K562 (cell line): Measurements from ENCODE around the gene TLR5. TPM values are rescaled to one million over a fixed set of nuclear protein-coding genes. Genes with fewer than 3 reads are reported as not detected.
A peak's percentile ranks its signal among the peaks of the same experiment; 100 is the strongest.

ENCODE experiments used
- ATAC-seq: fragments of 200-7000 bp; cut with Tn5 transposase; 3 replicates; pipeline ENCODE4 v1.9.1; 2020; ENCODE audit warnings: moderate library complexity
- BruUV-seq: library from RNA; stranded (reverse); fragments of 400-500 nt; replicated peaks from 2 replicates; lab custom pipeline; 2021; lab: Mats Ljungman, UMichigan
- CTCF ChIA-PET: fragments of 300-600 bp; formaldehyde crosslinking; extraction: SDS; loops from one replicate; lab custom pipeline; 2021; ENCODE audit warnings: low intra/inter-chr PET ratio; lab: Yijun Ruan, JAX
- POLR2A ChIA-PET: fragments of 300-600, 350-650 bp; sonication (Branson Sonifier 250); formaldehyde crosslinking; extraction: SDS; loops from one replicate; lab custom pipeline; 2021; ENCODE audit warnings: antibody characterized with exemption, inconsistent platforms; lab: Yijun Ruan, JAX
- DNase-seq, 4 experiments: peaks; one replicate each; pipeline versions ENCODE4 v3.0.0 to v3.0.0-alpha.2; 2011 to 2018; ENCODE audit warnings: low spot score in 3 of 4, mixed read lengths in 3 of 4; ENCODE audit errors: extremely low read depth in 1 of 4
- FAIRE-seq: peaks from 2 replicates; lab custom pipeline; 2011; peaks lifted over from hg19 to GRCh38; lab: Jason Lieb, UNC
- H2AFZ ChIP-seq: 2 replicates; pipeline ENCODE4 v1.6.0; 2011; ENCODE audit warnings: low read depth, low read length, control low read depth, inconsistent platforms
- H3K27ac ChIP-seq: fragments of 200-600 bp; 3 replicates; pipeline ENCODE4 v1.8.0; 2011; ENCODE audit warnings: low read depth, mild to moderate bottlenecking, control low read depth, inconsistent platforms, low read length, moderate library complexity, mixed read lengths; ENCODE audit errors: extremely low read depth
- H3K27me3 ChIP-seq, 2 experiments: fragments of 300-600 bp in 1 of 2; 2 replicates in 1 of 2; 3 replicates in 1 of 2; pipeline versions ENCODE4 v1.6.0 to v1.8.0; 2011; ENCODE audit warnings: inconsistent platforms in 2 of 2, low read length in 2 of 2, mild to moderate bottlenecking in 1 of 2, mixed read lengths in 1 of 2, moderate library complexity in 1 of 2; ENCODE audit not compliant: control insufficient read depth in 2 of 2, insufficient read depth in 2 of 2
- H3K36me3 ChIP-seq: fragments of 300-600 bp; 3 replicates; pipeline ENCODE4 v1.8.0; 2011; ENCODE audit warnings: mild to moderate bottlenecking, low read length, inconsistent platforms; ENCODE audit not compliant: control insufficient read depth, insufficient read depth
- H3K4me1 ChIP-seq, 2 experiments: fragments of 200-600 bp in 1 of 2; replicated peaks in 1 of 2; 2 replicates in 1 of 2; 3 replicates in 1 of 2; pipeline versions ENCODE4 v1.5.1 to v1.8.0; 2011; ENCODE audit warnings: inconsistent platforms in 2 of 2, low read length in 2 of 2, mild to moderate bottlenecking in 1 of 2, mixed read lengths in 1 of 2, moderate library complexity in 1 of 2; ENCODE audit not compliant: control insufficient read depth in 2 of 2, insufficient read depth in 2 of 2
- H3K4me2 ChIP-seq: 2 replicates; pipeline ENCODE4 v1.6.1; 2011; ENCODE audit warnings: low read length, control low read depth, inconsistent platforms, mixed read lengths; ENCODE audit not compliant: insufficient read depth
- H3K4me3 ChIP-seq: fragments of 200-600 bp; sonication (generic), shearing (Covaris generic); 2 replicates; pipeline ENCODE4 v1.5.1; 2016; ENCODE audit warnings: control low read depth, inconsistent platforms
- H3K79me2 ChIP-seq: fragments of 200-600 bp; 3 replicates; pipeline ENCODE4 v1.8.0; 2011; ENCODE audit warnings: low read length, inconsistent platforms; ENCODE audit not compliant: control insufficient read depth, insufficient read depth
- H3K9ac ChIP-seq, 2 experiments: 2 replicates each; pipeline versions ENCODE4 v1.6.0 to v1.6.1; 2011; ENCODE audit warnings: low read depth in 2 of 2, low read length in 2 of 2, control low read depth in 1 of 2, inconsistent platforms in 1 of 2, mild to moderate bottlenecking in 1 of 2, mixed read lengths in 1 of 2; ENCODE audit not compliant: insufficient read depth in 1 of 2
- H3K9me1 ChIP-seq: one replicate; pipeline ENCODE4 v1.6.0; 2011; ENCODE audit warnings: inconsistent platforms, mild to moderate bottlenecking, low read length, moderate library complexity; ENCODE audit not compliant: control insufficient read depth, insufficient read depth
- H3K9me3 ChIP-seq: replicated peaks from 2 replicates; pipeline ENCODE4 v1.5.1; 2011; ENCODE audit warnings: low read depth, low read length, inconsistent platforms; ENCODE audit not compliant: control insufficient read depth, insufficient read depth
- H4K20me1 ChIP-seq: replicated peaks from 2 replicates; pipeline ENCODE4 v1.6.1; 2011; ENCODE audit warnings: low read length, inconsistent platforms, mixed read lengths; ENCODE audit not compliant: control insufficient read depth, insufficient read depth
- PHTF2 ChIP-seq: fragments of 250-450 bp; sonication (Bioruptor Pico); IDR thresholded peaks from 2 replicates; pipeline ENCODE4 v1.5.0; 2021; ENCODE audit warnings: mild to moderate bottlenecking
- PKNOX1 ChIP-seq: fragments of 450-650 bp; IDR thresholded peaks from 2 replicates; pipeline ENCODE4 v1.6.1; 2016
- POLR2B ChIP-seq: fragments of 450-650 bp; IDR thresholded peaks from 2 replicates; pipeline ENCODE4 v1.6.1; 2018; ENCODE audit warnings: low read depth; ENCODE audit not compliant: partially characterized antibody
- TARDBP ChIP-seq: fragments of 450-650 bp; IDR thresholded peaks from 2 replicates; pipeline ENCODE4 v1.6.1; 2016
- XRCC3 ChIP-seq: fragments of 450-650 bp; IDR thresholded peaks from 2 replicates; pipeline ENCODE4 v1.6.1; 2017; ENCODE audit warnings: mild to moderate bottlenecking, moderate library complexity
- ZNF324 ChIP-seq: fragments of 250-450 bp; sonication (Bioruptor Pico); IDR thresholded peaks from 2 replicates; pipeline ENCODE4 v1.4.0; 2020; ENCODE audit warnings: mild to moderate bottlenecking
- ZNF785 ChIP-seq: fragments of 250-450 bp; sonication (Bioruptor Pico); IDR thresholded peaks from 2 replicates; pipeline ENCODE4 v1.4.0; 2020; ENCODE audit warnings: mild to moderate bottlenecking
- WGBS: fragments of 100-300 bp; shearing (Covaris generic); methylation state at CpG from one replicate; pipeline ENCODE4 v1.1.6; 2016; ENCODE audit warnings: low coverage, mixed read lengths; ENCODE audit not compliant: insufficient coverage; ENCODE audit errors: missing lambda C conversion rate; 5-methylcytosine and 5-hydroxymethylcytosine counted together
- in situ Hi-C: fragments of 300-500 bp; cut with MboI; formaldehyde crosslinking; loops from 4 replicates; pipeline ENCODE4 v1.15.0; 2018; ENCODE audit warnings: inconsistent platforms, mixed read lengths
- intact Hi-C: fragments of 100-400 bp; cut with micrococcal nuclease; formaldehyde crosslinking; loops from 2 replicates; pipeline ENCODE4 v1.14.2; 2022
- polyA plus RNA-seq, 8 experiments: library from polyadenylated mRNA; depleted of rRNA in 4 of 8; stranded (reverse) in 5 of 8; unstranded in 3 of 8; fragments of >200 nt; fragmentation: Nextera tagmentation in 2 of 8; fragmentation: Illumina TruSeq in 1 of 8; extraction: Ambion mirVana in 2 of 8; extraction: Trizol in 1 of 8; gene quantifications; 2 replicates each; pipeline versions ENCODE4 v1.2.1 to v1.2.3, GENCODE V29; 2011 to 2014; ENCODE audit warnings: inconsistent platforms in 1 of 8, missing spikeins in 1 of 8
- total RNA-seq, 7 experiments: library from RNA; depleted of rRNA in 6 of 7; stranded (reverse); fragments of >200 nt in 6 of 7; fragmentation: Illumina TruSeq in 2 of 7; extraction: Trizol in 2 of 7; gene quantifications; 2 replicates each; pipeline versions ENCODE4 v1.2.1 to v1.2.3, GENCODE V29; 2011 to 2021; ENCODE audit warnings: low replicate concordance in 1 of 7

TLR5 gene
- total and polyA plus RNA-seq, 9 of the 15 experiments (the other 6 are each of a cell fraction or from before 2014, with no cell fraction given) = 0.93 to 7.4 (median 1.9) TPM

- intact Hi-C loops = no loop called here
- ChIA-PET CTCF (no interaction called here), POLR2A (interaction anchor here (1.5 kb wide), 1 partner anchor 16 kb away, joined by 3 read pairs; no protein-coding TSS in a partner anchor)
- H4K20me1 ChIP-seq = no peaks in the 10 kb centered on the region
- in situ Hi-C loops = no loop called here
- DNase-seq = no peak
- no peaks in the 10 kb centered on the region for H3K4me1 ChIP-seq
- no peak for TF ChIP-seq XRCC3
- TF ChIP-seq ZNF785 (CRISPR knock-in tag) = no peak
- TF ChIP-seq PHTF2 (CRISPR knock-in tag) = no peak
- no peak for TF ChIP-seq POLR2B
- TF ChIP-seq PKNOX1 = 0 out of 2 replicates have a peak, but pooled peaks have one; percentile 30
- TF ChIP-seq TARDBP = no peak
- no peak for TF ChIP-seq ZNF324 (CRISPR knock-in tag)
- BruUV-seq = no TSS peak
- no peak overlapping the region for H3K9ac ChIP-seq
- no peaks in the 10 kb centered on the region; a peak in 1 of 5 replicates for H3K27me3 ChIP-seq
- no peak overlapping the region for H3K27ac ChIP-seq
- H3K36me3 ChIP-seq = no peaks in the 10 kb centered on the region
- no peaks in the 10 kb centered on the region for H3K79me2 ChIP-seq
- no peaks in the 10 kb centered on the region for H3K9me3 ChIP-seq
- peak; percentile 35; the same call in 1 of the 3 replicates for ATAC-seq
- H3K9me1 ChIP-seq = no peaks in the 10 kb centered on the region
- peak; percentile 37 for FAIRE-seq
- no peak overlapping the region for H3K4me3 ChIP-seq
- H3K4me2 ChIP-seq = no peak overlapping the region
- WGBS = 14% methylated on average over 10 of the region's 10 CpGs
- H2AFZ ChIP-seq = no peak overlapping the region
Measured at GRCh38 chr1:223189903-223190724, 47.1 kb upstream of the TLR5 start.
